ENCODE results near the gene SLC25A12. TPM values are rescaled to one million over a fixed set of nuclear protein-coding genes. Genes with fewer than 3 reads are reported as not detected.

Gene SLC25A12
- total and polyA plus RNA-seq, 2 donors (not counting 3 experiments of a cell fraction or from before 2014, with no cell fraction given), result 13.6 to 17.1 TPM

GRCh38 chr2:171754254-171754939, 139.6 kb downstream of the SLC25A12 start:
- H4K20me1 ChIP-seq (replicated peaks; ENCODE audit: control insufficient read depth, extremely low read depth, insufficient read depth, low read length), result no peaks in the 10 kb centered on the region
- no peak overlapping the region for H2AFZ ChIP-seq (ENCODE audit: low read depth, low read length)
- H3K4me1 ChIP-seq (ENCODE audit: control insufficient read depth, extremely low read depth, insufficient read depth, low read length), result no peaks in the 10 kb centered on the region
- ChIA-PET CTCF (interaction anchor here (0.7 to 0.9 kb wide), 2 partner anchors 85 to 348 kb away, joined by 3 read pairs; partner anchors contain the start of gene DLX2), POLR2A (no interaction called here)
- no peak overlapping the region for H3K9ac ChIP-seq (replicated peaks; ENCODE audit: extremely low read depth, insufficient read depth, low read length)
- no peak overlapping the region for H3K4me2 ChIP-seq (ENCODE audit: insufficient read depth, low read length)
- BruUV-seq (replicated peaks), result no TSS peak
- intact Hi-C loops (cut with micrococcal nuclease) (no loop called here), dilution Hi-C loops (cut with MboI; ENCODE audit: extremely low pct_ligation_motif_present, low sequenced_read_pairs) (no loop called here)
- H3K4me3 ChIP-seq (replicated peaks in 1 of 3; ENCODE audit: insufficient read depth in 1 of 3, low read depth in 1 of 3, low read length in 3 of 3), result no peak overlapping the region
- FAIRE-seq (no peak), DNase-seq (ENCODE audit: low read depth, low spot score) (no peak)
- no peaks in the 10 kb centered on the region for H3K79me2 ChIP-seq (ENCODE audit: control insufficient read depth, insufficient read depth, low read length)
- no peak for TF ChIP-seq POLR2A (IDR thresholded peaks at IDR 0.05; ENCODE audit: low read depth, low read length)
- no peak for TF ChIP-seq POLR2AphosphoS5 (IDR thresholded peaks at IDR 0.05; ENCODE audit: insufficient read depth, low read depth, low read length)
- TF ChIP-seq GATA2 (IDR thresholded peaks at IDR 0.05; ENCODE audit: insufficient read depth, insufficient read length, low read depth, low read length), result no peak
- TF ChIP-seq JUN (IDR thresholded peaks at IDR 0.05; ENCODE audit: borderline replicate concordance, insufficient read depth, insufficient read length, low read depth), result no peak
- no peak for TF ChIP-seq FOS (IDR thresholded peaks at IDR 0.05; ENCODE audit: borderline replicate concordance, insufficient read depth, low read length)
- TF ChIP-seq CTCF (IDR thresholded peaks at IDR 0.05; ENCODE audit: extremely low read depth in 1 of 2, insufficient read depth in 1 of 2, low read depth in 1 of 2, low read length in 2 of 2), result no peak
- H3K27me3 ChIP-seq (ENCODE audit: control insufficient read depth in 2 of 2, insufficient read depth in 2 of 2, low read length in 2 of 2), result no peaks in the 10 kb centered on the region
- no peaks in the 10 kb centered on the region for H3K9me1 ChIP-seq (replicated peaks; ENCODE audit: control insufficient read depth, extremely low read depth, insufficient read depth, low read length)
- H3K9me3 ChIP-seq (replicated peaks; ENCODE audit: control insufficient read depth, insufficient read depth, low read length), result no peaks in the 10 kb centered on the region
- no peak overlapping the region for H3K27ac ChIP-seq (ENCODE audit: insufficient read depth, low read depth, low read length)
- peaks cover 5 to 11% of the 10 kb centered on the region in 2 experiments for H3K36me3 ChIP-seq (ENCODE audit: control insufficient read depth in 2 of 2, extremely low read depth in 1 of 2, insufficient read depth in 2 of 2, low read length in 2 of 2)
